Dedifferentiated amniotic fluid mesenchymal stem cell (primary cell): Measurements from ENCODE around the gene PSMB3.

ENCODE experiments used
- DNase-seq: peaks from one replicate; pipeline ENCODE4 v3.0.0-alpha.2; 2016; ENCODE audit errors: extremely low spot score

The PSMB3 gene

GRCh38 chr17:38752308-38753070 is at the start of gene PSMB3:
TSS of gene PSMB3 (plus strand) at chr17:38752741. CDS start at chr17:38752827, 86 bp downstream.
- DNase-seq, result peak; percentile 100

GRCh38 chr17:38702916-38703741 is 49.4 kb upstream of the PSMB3 start:
- no peak for DNase-seq

DNA sequence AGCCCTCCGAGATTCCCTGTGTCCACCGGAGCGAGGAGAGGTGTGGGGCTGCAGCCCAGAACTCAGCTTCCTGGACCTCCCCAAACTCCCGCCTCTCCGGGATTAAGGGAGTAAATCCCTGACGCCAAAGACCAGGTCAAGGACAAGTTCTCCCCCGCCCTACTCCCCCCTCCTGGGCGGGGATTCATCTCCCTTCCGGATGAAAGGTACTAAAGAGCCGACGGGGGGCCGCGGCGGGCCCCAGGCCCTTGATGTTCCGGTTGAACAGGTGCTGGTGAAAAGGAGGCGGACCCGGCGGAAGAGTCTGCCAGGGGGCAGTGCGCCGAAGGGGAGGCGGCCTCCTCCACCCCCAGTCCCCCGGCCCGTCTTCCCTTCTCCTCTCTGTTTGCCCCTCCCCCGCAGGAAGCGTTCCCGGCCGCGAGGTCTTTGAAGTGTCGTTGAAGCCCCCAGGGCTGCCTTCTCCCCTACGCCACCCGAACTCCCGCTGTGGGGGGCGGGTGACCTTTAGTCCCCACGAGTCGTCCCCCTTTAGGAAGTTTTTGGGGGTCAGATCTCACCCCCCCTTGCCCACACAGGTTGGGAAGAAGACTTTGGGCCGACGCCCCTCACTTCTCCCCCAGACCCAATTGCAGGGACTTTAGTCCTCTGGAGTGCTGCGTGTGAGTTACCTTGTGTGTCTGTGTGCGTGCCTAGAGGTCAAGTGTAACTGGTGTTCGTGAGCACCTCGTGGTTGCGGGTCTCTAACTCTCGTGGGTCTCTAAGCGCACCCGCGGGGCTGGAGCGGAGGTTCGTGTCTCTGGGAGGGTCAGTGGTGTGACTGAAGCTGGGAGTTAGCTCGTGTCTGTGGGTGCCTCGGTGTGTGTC is 48.6 kb upstream of the PSMB3 start:
- DNase-seq, result no peak

GRCh38 chr17:38704606-38705522 is 47.7 kb upstream of the PSMB3 start, which contains the start of gene MLLT6:
TSS of gene MLLT6 (plus strand) at chr17:38705273. CDS start at chr17:38705633, 360 bp downstream.
- peak; percentile 58 for DNase-seq

DNA sequence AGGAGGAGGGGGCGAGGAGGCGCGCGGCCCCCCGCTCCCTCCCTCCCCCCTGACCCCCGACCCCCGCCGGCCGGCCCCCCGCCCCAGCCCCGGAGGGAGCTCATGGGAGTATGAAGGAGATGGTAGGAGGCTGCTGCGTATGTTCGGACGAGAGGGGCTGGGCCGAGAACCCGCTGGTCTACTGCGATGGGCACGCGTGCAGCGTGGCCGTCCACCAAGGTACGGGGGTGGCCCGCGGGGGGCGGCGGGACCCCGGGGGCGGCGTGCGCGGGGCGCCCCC is 47.1 kb upstream of the PSMB3 start:
- DNase-seq, result no peak

GRCh38 chr17:38705803-38706504 is 46.6 kb upstream of the PSMB3 start:
- DNase-seq, result no peak

GRCh38 chr17:38706505-38707216 is 45.9 kb upstream of the PSMB3 start:
- no peak for DNase-seq

GRCh38 chr17:38707678-38708351 is 44.7 kb upstream of the PSMB3 start:
- DNase-seq, result no peak

- no peak for DNase-seq
Observed at GRCh38 chr17:38709104-38709820, 43.3 kb upstream of the PSMB3 start.

DNA sequence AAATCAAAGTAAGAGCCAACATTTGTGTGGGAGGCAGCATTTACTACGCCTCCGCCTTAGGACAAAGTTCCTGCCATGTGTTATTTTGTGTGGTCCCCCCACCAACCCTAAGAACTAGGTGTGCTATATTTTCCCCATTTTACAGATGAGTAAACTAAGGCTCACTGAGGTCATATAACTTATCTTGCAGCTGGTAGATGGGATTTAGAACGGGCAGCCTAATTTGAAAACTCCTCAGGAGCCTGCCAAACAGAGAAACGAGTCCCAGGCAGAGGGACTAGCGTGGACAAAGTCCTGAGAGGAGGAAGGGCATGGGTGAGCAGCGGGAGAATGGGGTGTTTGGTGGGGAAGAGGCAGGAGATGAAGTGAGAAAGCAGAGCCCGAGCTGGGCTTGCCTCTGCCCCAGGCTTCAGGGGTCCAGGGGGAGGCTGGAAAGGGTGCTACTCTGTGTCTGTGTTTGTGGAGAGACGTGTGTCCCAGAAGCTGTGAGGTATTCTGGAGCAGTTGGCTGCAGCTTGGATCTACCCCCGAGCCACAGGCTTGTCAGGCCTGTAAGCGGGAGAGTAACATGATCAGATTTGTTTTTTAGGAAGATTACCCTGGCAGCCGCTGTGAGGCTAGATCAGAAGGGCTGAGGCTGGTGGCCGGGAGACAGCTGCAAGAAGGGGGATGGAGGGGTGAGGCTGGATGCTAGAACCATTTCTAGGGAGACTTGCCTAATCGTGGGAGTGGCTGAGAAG is 42.5 kb upstream of the PSMB3 start:
- DNase-seq, result no peak

DNA sequence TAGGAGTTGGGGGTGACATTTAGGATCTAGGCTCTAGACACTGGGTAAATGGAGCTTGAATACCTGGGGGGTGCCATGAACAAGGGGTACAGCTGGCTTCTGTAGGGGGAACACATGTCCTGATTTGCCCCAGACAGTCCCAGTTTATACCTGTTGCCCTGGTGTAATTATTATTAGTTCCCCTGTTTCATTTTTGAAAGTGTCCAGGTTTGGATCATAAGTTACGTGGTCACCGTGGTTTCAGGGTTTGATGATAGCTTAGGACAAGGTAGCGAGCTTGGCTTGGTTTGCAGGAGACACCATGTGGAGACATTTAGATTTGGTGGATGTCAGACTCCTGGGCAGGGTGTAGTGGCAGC is 42.0 kb upstream of the PSMB3 start:
- DNase-seq, result no peak

GRCh38 chr17:38710985-38711384 is 41.6 kb upstream of the PSMB3 start:
- DNase-seq, result no peak

- DNase-seq, result no peak
Observed at GRCh38 chr17:38711792-38712571, 40.6 kb upstream of the PSMB3 start.

DNA sequence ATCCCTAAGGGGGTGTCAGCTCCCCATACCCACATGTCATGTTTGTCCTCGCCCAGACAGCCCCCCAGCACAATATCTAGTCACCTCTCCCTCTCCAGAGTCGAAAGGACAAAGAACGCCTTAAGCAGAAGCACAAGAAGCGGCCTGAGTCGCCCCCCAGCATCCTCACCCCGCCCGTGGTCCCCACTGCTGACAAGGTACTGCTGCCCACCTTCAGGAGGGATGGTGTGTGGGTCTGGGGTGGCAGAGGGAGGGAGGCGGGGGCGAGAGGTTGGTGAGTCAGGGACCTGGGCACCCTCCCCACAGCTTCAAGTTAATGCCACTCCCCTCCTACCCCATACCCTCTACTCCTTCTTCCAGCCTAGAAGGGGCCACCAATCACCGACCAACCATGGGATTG is 39.9 kb upstream of the PSMB3 start:
- no peak for DNase-seq

DNA sequence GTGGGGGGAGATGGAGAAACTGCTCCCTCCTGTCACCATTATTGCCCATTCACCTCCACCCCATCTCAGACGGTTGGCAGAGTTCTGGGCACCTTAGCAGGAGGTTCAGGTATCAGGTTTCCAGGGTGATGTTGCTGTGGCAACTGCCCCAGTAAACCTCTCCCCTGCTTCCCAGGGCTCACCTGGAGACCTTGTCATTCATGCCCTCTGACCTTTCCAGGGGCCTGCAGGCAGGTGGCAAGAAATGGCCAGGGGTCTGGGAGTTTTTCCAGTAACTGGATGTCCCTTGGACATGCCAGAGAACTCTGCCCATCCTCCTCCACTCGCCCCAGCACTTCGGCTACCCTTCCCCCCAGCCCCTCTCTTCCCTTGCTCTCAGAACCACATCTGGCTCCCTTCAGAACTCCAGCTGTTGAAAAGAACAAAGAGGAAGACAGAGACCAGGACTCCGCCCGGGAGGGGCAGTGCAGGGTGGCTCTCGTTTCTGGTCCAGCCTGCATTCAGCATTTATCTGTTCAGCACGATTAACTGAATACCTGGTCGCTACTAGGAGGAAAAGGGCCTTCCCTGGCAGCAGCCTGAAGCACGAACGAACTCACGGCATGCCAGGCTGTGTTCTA is 39.0 kb upstream of the PSMB3 start:
- DNase-seq, result no peak

DNA sequence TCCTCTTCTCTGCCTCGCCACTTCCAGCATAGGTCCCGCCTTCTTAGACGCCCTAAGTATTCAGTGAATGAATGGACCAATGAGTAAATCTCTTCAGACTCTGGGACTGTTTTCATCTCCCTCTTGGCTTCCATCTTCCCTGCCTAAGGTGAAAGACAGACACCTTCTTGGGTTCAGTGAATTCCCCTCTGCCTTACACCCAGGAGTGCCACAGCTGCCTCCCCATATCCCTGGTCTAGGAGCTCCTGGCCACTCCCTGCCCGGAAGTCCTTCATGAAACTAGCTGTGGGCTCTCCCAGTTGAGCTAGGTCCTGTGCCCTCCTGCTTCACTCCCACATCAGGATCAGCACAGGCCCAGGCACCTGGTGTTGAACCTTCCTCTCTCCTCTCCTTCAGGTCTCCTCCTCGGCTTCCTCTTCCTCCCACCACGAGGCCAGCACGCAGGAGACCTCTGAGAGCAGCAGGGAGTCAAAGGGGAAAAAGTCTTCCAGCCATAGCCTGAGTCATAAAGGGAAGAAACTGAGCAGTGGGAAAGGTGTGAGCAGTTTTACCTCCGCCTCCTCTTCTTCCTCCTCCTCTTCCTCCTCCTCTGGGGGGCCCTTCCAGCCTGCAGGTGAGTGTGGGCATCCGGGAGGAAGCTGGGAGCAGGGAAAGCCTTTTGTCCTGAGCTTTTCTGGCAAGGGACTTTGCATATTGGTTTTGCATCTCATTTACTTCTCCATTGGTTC is 37.2 kb upstream of the PSMB3 start:
- DNase-seq, result no peak
